NCI-H2029 (cell line): ENCODE measurements around the gene PTH2.
"Not testable (repeated sequence)": the region's sequence is repeated elsewhere in the genome, so short reads cannot be mapped to it uniquely, and the experiment has no call there.

Experiments used
- DNase-seq: peaks from one replicate; lab custom pipeline; 2025; lab: John Stamatoyannopoulos, UW

The PTH2 gene

GRCh38 chr19:49447485-49448431 is 24.5 kb upstream of the PTH2 start:
- DNase-seq: no peak

GRCh38 chr19:49445997-49446396 is 22.8 kb upstream of the PTH2 start:
- DNase-seq: no peak

GRCh38 chr19:49444100-49444700 is 21.0 kb upstream of the PTH2 start:
- DNase-seq: not testable (repeated sequence)

- peak; percentile 95 for DNase-seq
These were observed 20.3 kb upstream of the PTH2 start for GRCh38 chr19:49443366-49444099.

GRCh38 chr19:49442771-49443365 is 19.6 kb upstream of the PTH2 start:
- peak; percentile 78 for DNase-seq

GRCh38 chr19:49442354-49442753 is 19.1 kb upstream of the PTH2 start:
- no peak for DNase-seq

- DNase-seq: no peak
These were observed 18.7 kb upstream of the PTH2 start for GRCh38 chr19:49441960-49442350.

GRCh38 chr19:49441210-49441959 is 18.1 kb upstream of the PTH2 start, which contains the start of gene SLC17A7:
TSS of gene SLC17A7 (minus strand) at chr19:49441527. CDS start at chr19:49441379, 148 bp downstream.
- no peak for DNase-seq

GRCh38 chr19:49440439-49441209 is 17.4 kb upstream of the PTH2 start:
- no peak for DNase-seq

- DNase-seq: no peak
These were observed 16.6 kb upstream of the PTH2 start for GRCh38 chr19:49439836-49440235.

GRCh38 chr19:49438261-49438660 is 15.0 kb upstream of the PTH2 start:
- DNase-seq: no peak

GRCh38 chr19:49437231-49437630 is 14.0 kb upstream of the PTH2 start:
- DNase-seq: no peak

GRCh38 chr19:49436381-49437017 is 13.3 kb upstream of the PTH2 start:
- DNase-seq: peak; percentile 56

- DNase-seq: no peak
These were observed 12.4 kb upstream of the PTH2 start for GRCh38 chr19:49435670-49436069.

GRCh38 chr19:49434907-49435583 is 11.8 kb upstream of the PTH2 start:
- no peak for DNase-seq

- no peak for DNase-seq
These were observed 10.1 kb upstream of the PTH2 start for GRCh38 chr19:49433240-49433901.

- no peak for DNase-seq
These were observed 9.2 kb upstream of the PTH2 start for GRCh38 chr19:49432141-49433073.

GRCh38 chr19:49431330-49431749 is 8.1 kb upstream of the PTH2 start:
- no peak for DNase-seq
